Tibial artery (tissue), 4 donors: ENCODE data around the gene MYO7B.
A peak's percentile ranks its signal among the peaks of the same experiment; 100 is the strongest.
"Not testable (repeated sequence)": the region's sequence is repeated elsewhere in the genome, so short reads cannot be mapped to it uniquely, and the experiment has no call there.

Source experiments
- DNase-seq, 2 donors: peaks; one replicate each; pipeline ENCODE4 v3.0.0-alpha.2; 2019
- H3K27ac ChIP-seq, 2 donors: fragments of 200-600 bp; sonication (generic) in 1 of 2; 1 replicate in 1 of 2; 2 replicates in 1 of 2; pipeline ENCODE4 v1.5.1; 2018 to 2019; ENCODE audit warnings: mild to moderate bottlenecking in 1 of 2
- H3K27me3 ChIP-seq, 2 donors: fragments of 200-600 bp; sonication (generic) in 1 of 2; one replicate each; pipeline versions ENCODE4 v1.5.1 to v1.6.0; 2016 to 2019
- H3K36me3 ChIP-seq, 3 donors: fragments of 200-600 bp; sonication (generic) in 2 of 3; one replicate each; pipeline ENCODE4 v1.5.1; 2016 to 2019; ENCODE audit warnings: mild to moderate bottlenecking in 2 of 3
- H3K4me1 ChIP-seq, 4 donors: fragments of 200-600 bp; sonication (generic) in 2 of 4; 1 replicate in 3 of 4; 2 replicates in 1 of 4; pipeline ENCODE4 v1.5.1; 2016 to 2019
- H3K4me3 ChIP-seq, 2 donors: fragments of 200-600 bp; sonication (generic) in 1 of 2; 1 replicate in 1 of 2; 2 replicates in 1 of 2; pipeline ENCODE4 v1.5.1; 2018 to 2019; ENCODE audit warnings: mild to moderate bottlenecking in 2 of 2
- H3K9me3 ChIP-seq, 3 donors: fragments of 200-600 bp; sonication (generic) in 1 of 3; one replicate each; pipeline ENCODE4 v1.5.1; 2016 to 2019
- intact Hi-C: fragments of 100-400 bp; cut with DNase I; formaldehyde crosslinking; loops from one replicate; pipeline ENCODE4 v1.15.0; 2023; ENCODE audit warnings: low total_unique reads
- TF ChIP-seq, protein P1 (sequence below), 2 experiments: fragments of 200-600 bp in 1 of 2; fragments of 450-650 bp in 1 of 2; IDR thresholded peaks; one replicate each; pipeline ENCODE4 v1.5.1; 2017 to 2019; ENCODE audit warnings: antibody characterized with exemption in 2 of 2, mild to moderate bottlenecking in 1 of 2, moderate library complexity in 1 of 2

MYO7B gene

DNA sequence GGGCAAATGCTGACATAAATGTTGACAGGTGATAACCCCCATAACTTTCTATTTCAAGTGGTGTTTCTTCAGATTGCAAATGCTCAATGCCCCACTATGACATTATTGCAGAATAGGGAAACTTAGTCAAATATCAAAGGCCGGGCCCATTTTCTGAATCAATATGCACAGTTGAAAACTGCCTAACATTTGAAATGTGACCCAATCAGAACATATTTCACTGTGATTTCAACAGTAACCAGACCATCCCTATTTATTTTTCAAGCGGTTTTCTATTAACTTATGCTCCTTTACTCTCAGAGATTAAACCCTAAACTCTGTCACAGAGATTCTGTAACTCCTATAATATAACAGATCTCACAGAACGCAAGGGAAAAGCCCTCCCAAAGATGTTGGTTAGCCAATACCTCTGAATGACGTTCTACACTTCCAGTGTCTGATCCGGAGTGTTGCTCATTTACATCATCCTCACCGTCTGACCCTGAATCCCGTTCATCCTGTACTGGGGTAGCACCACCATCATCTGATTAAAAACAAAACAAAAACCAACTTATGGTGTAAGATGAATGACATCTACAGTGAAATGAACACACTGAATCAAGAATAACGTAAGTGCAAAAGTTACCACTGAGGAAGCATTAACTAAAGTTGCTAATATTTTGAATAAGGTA is 12.1 kb upstream of the MYO7B start:
- no peaks in the 10 kb centered on the region for H3K9me3 ChIP-seq
- DNase-seq = no peak
- intact Hi-C loops = loop anchor here (5.0 kb wide), 2 partner anchors 129 to 174 kb away; no protein-coding TSS in a partner anchor
- H3K4me1 ChIP-seq = peaks cover 0 to 23% (median 20%) of the 10 kb centered on the region in 4 donors
- no peak overlapping the region for H3K4me3 ChIP-seq
- peaks cover 0 to 11% (median 10%) of the 10 kb centered on the region in 3 donors for H3K36me3 ChIP-seq
- H3K27ac ChIP-seq = no peak overlapping the region
- TF ChIP-seq, protein P1, sequence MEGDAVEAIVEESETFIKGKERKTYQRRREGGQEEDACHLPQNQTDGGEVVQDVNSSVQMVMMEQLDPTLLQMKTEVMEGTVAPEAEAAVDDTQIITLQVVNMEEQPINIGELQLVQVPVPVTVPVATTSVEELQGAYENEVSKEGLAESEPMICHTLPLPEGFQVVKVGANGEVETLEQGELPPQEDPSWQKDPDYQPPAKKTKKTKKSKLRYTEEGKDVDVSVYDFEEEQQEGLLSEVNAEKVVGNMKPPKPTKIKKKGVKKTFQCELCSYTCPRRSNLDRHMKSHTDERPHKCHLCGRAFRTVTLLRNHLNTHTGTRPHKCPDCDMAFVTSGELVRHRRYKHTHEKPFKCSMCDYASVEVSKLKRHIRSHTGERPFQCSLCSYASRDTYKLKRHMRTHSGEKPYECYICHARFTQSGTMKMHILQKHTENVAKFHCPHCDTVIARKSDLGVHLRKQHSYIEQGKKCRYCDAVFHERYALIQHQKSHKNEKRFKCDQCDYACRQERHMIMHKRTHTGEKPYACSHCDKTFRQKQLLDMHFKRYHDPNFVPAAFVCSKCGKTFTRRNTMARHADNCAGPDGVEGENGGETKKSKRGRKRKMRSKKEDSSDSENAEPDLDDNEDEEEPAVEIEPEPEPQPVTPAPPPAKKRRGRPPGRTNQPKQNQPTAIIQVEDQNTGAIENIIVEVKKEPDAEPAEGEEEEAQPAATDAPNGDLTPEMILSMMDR (IDR thresholded peaks at IDR 0.05) = no peak
- H3K27me3 ChIP-seq = no peaks in the 10 kb centered on the region

- not testable (repeated sequence) for H3K9me3 ChIP-seq, H3K27me3 ChIP-seq, DNase-seq, H3K27ac ChIP-seq, H3K4me3 ChIP-seq
- intact Hi-C loops = loop anchor here (5.0 kb wide), 2 partner anchors 128 to 173 kb away; no protein-coding TSS in a partner anchor
- H3K4me1 ChIP-seq = peaks cover 0 to 23% (median 20%) of the 10 kb centered on the region in 4 donors
- H3K36me3 ChIP-seq = peaks cover 0 to 10% (median 8%) of the 10 kb centered on the region in 3 donors
These were observed 11.2 kb upstream of the MYO7B start for GRCh38 chr2:127524198-127524834.

DNA sequence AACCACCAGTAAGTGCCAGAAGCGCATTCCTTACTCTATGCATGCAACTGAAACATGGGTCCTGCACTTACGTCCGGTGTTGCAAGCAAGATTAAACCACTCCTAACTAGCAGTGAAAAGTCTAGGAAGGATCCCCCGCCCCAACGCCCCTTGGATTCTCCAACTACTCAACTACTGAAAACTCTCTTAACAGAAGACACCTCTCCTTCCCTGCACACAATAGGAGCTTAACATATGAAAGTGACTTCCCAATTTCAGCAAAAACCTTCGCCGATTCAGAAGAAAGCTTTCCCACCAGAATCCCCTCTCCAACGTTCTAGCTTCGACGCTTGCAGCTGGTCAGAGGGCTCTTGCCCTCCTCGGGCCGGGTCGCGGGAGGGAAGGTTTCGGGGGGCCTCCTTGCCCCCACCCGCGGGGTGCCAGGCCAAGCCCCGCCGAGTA is 9.8 kb upstream of the MYO7B start:
- intact Hi-C loops = loop anchor here (5.0 kb wide), 1 partner anchor 112 kb away; no protein-coding TSS in a partner anchor
- peak overlapping the region; percentile 77 to 84 for H3K4me3 ChIP-seq
- H3K36me3 ChIP-seq = peaks cover 0 to 10% (median 8%) of the 10 kb centered on the region in 3 donors
- no peaks in the 10 kb centered on the region for H3K9me3 ChIP-seq
- no peaks in the 10 kb centered on the region for H3K27me3 ChIP-seq
- peak overlapping the region; percentile 91 for H3K27ac ChIP-seq
- DNase-seq = no peak
- TF ChIP-seq, protein P1 (IDR thresholded peaks at IDR 0.05) = no peak
- H3K4me1 ChIP-seq = peaks cover 0 to 23% (median 20%) of the 10 kb centered on the region in 4 donors

GRCh38 chr2:127526132-127527000 is 9.1 kb upstream of the MYO7B start, which contains the start of gene IWS1:
Gene IWS1 (minus strand): TSS chr2:127526489. CDS start chr2:127526208, 281 bp downstream.
- DNase-seq = peak; percentile 97
- no peaks in the 10 kb centered on the region for H3K9me3 ChIP-seq
- peak within 1 kb of the TSS; percentile 91 for H3K27ac ChIP-seq
- H3K4me1 ChIP-seq = peaks cover 0 to 23% (median 20%) of the 10 kb centered on the region in 4 donors
- TF ChIP-seq, protein P1 (IDR thresholded peaks at IDR 0.05) = peak; percentile 48 to 73
- H3K27me3 ChIP-seq = no peaks in the 10 kb centered on the region
- H3K4me3 ChIP-seq = peak within 1 kb of the TSS; percentile 77 to 84
- peaks cover 0 to 10% (median 2%) of the 10 kb centered on the region in 3 donors for H3K36me3 ChIP-seq
- intact Hi-C loops = loop anchor here (5.0 kb wide), 1 partner anchor 111 kb away; no protein-coding TSS in a partner anchor

DNA sequence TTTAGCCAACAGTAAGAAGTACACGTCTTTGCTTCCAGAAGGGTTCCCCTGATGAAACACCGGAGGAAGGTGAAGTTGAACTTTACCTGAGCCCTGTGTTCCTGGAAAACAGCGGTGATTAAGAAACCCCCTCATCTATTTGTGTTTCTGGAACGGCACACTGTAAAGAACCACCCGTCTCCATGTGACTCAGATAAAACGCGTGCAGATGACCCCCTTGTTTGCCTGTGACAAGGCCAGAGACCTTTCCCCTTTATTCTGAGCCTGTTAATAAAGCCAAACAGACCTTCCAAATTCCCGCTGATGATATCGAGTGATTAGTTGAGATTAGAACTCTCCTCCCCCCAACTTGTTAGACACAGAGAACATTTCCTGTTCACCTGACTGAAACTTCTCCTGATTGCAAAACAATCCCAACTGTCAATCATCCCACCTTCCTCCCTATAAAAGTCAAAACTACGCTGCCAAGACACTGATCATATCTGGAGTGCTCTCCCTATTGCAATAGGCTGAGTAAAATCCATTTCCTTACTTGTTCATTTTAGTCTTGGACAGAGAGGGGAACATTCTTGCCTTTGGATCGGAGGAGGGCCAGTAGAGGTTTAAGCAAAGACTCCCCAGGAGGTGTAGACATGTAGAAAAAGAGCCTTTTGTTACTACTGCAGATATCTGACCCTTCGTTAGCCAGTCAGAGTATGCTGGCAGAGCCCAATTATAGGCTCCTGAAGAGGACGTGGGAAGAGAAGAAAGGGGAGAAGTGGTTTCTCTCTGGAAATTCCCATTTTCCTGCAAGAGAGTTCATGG is 8.3 kb upstream of the MYO7B start:
- intact Hi-C loops = loop anchor here (5.0 kb wide), 1 partner anchor 110 kb away; no protein-coding TSS in a partner anchor
- peak overlapping the region; percentile 91 for H3K27ac ChIP-seq
- DNase-seq = no peak
- no peaks in the 10 kb centered on the region for H3K27me3 ChIP-seq
- TF ChIP-seq, protein P1 (IDR thresholded peaks at IDR 0.05) = no peak
- no peaks in the 10 kb centered on the region for H3K9me3 ChIP-seq
- H3K4me1 ChIP-seq = peaks cover 0 to 23% (median 20%) of the 10 kb centered on the region in 4 donors
- peak overlapping the region; percentile 77 to 84 for H3K4me3 ChIP-seq
- peaks cover 0 to 10% (median 0%) of the 10 kb centered on the region in 3 donors for H3K36me3 ChIP-seq
